Tibial nerve (tissue), 3 donors: Measurements from ENCODE around the gene PLCH2.

Experiments used
- POLR2A ChIP-seq, 2 donors: fragments of 450-650 bp; IDR thresholded peaks; one replicate each; pipeline ENCODE4 v1.6.1; 2017; ENCODE audit warnings: antibody characterized with exemption in 2 of 2, mild to moderate bottlenecking in 2 of 2, moderate library complexity in 2 of 2
- TF ChIP-seq, protein P1 (sequence below), 5 experiments: fragments of 200-600 bp in 3 of 5; fragments of 450-650 bp in 2 of 5; sonication (generic) in 3 of 5; IDR thresholded peaks; one replicate each; pipeline ENCODE4 v1.5.1; 2016 to 2019; ENCODE audit warnings: antibody characterized with exemption in 5 of 5, mild to moderate bottlenecking in 3 of 5, moderate library complexity in 2 of 5

DNA sequence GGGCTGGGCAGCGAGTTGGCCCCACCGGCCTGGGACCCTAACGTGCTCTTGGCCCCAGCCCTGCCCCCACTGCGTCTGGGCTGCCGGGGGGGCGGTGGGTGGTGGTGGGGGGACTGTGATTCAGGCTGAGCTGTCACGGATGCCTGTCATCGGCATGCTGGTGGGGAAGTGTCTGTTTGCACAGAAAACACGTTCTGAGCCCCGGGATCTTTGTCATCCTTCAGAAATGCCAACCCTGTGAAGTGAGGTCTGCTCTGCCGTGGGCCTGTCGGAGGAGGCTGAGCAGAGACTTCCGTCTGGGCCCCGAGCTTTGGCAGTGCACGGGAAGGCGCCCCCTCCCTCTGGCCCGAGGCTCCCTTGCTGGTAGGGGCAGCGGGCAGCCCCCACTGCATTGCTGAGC, 24.3 kb upstream of the PLCH2 start:
- TF ChIP-seq, protein P1, sequence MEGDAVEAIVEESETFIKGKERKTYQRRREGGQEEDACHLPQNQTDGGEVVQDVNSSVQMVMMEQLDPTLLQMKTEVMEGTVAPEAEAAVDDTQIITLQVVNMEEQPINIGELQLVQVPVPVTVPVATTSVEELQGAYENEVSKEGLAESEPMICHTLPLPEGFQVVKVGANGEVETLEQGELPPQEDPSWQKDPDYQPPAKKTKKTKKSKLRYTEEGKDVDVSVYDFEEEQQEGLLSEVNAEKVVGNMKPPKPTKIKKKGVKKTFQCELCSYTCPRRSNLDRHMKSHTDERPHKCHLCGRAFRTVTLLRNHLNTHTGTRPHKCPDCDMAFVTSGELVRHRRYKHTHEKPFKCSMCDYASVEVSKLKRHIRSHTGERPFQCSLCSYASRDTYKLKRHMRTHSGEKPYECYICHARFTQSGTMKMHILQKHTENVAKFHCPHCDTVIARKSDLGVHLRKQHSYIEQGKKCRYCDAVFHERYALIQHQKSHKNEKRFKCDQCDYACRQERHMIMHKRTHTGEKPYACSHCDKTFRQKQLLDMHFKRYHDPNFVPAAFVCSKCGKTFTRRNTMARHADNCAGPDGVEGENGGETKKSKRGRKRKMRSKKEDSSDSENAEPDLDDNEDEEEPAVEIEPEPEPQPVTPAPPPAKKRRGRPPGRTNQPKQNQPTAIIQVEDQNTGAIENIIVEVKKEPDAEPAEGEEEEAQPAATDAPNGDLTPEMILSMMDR (IDR thresholded peaks at IDR 0.05) = no peak
- TF ChIP-seq POLR2A (IDR thresholded peaks at IDR 0.05) = no peak
